ENCODE data around the gene FBXW8. TPM values are rescaled to one million over a fixed set of nuclear protein-coding genes. Genes with fewer than 3 reads are reported as not detected.

FBXW8 gene
- total RNA-seq, 2 experiments from 2014 or later: 6.6 to 7.3 TPM

- peaks cover 89% of the 10 kb centered on the region for H3K36me3 Mint-ChIP-seq (ENCODE audit: low read depth)
- no peaks in the 10 kb centered on the region for H3K4me1 Mint-ChIP-seq (ENCODE audit: low read depth)
- H3K4me1 ChIP-seq (ENCODE audit: insufficient read depth, low read length): no peaks in the 10 kb centered on the region
- intact Hi-C loops (cut with DNase I, micrococcal nuclease): no loop called here
- no peak overlapping the region for H3K27ac Mint-ChIP-seq
- H3K4me3 ChIP-seq (ENCODE audit: low read length): no peak overlapping the region
- no peak for DNase-seq
- ChIA-PET CTCF (no interaction called here), POLR2A (no interaction called here)
- H3K36me3 ChIP-seq (ENCODE audit: insufficient read depth, low read length): peaks cover 53% of the 10 kb centered on the region
- H3K9me3 ChIP-seq (ENCODE audit: control insufficient read depth in 1 of 2, insufficient read depth in 1 of 2, low read length in 2 of 2): peaks cover 9 to 12% of the 10 kb centered on the region in 2 experiments
- no peak overlapping the region for H3K27ac ChIP-seq (ENCODE audit: low read depth in 1 of 2, low read length in 2 of 2)
- H3K4me3 Mint-ChIP-seq: no peak overlapping the region
- no peak for TF ChIP-seq CTCF (IDR thresholded peaks at IDR 0.05)
- no peaks in the 10 kb centered on the region for H3K27me3 Mint-ChIP-seq
- H3K9me3 Mint-ChIP-seq: peaks cover 7% of the 10 kb centered on the region
- no peak for ATAC-seq (ENCODE audit: poor library complexity)
- H3K27me3 ChIP-seq (ENCODE audit: control insufficient read depth in 1 of 2, insufficient read depth in 2 of 2, low read length in 2 of 2): no peaks in the 10 kb centered on the region
Observed at GRCh38 chr12:117014342-117014887, 103.7 kb downstream of the FBXW8 start.

- H3K36me3 ChIP-seq (ENCODE audit: insufficient read depth, low read length): peaks cover 41% of the 10 kb centered on the region
- H3K27ac ChIP-seq (ENCODE audit: low read depth in 1 of 2, low read length in 2 of 2): no peak overlapping the region
- TF ChIP-seq CTCF (IDR thresholded peaks at IDR 0.05): no peak
- H3K4me3 Mint-ChIP-seq: no peak overlapping the region
- H3K27ac Mint-ChIP-seq: no peak overlapping the region
- H3K4me1 Mint-ChIP-seq (ENCODE audit: low read depth): no peaks in the 10 kb centered on the region
- no peaks in the 10 kb centered on the region for H3K27me3 Mint-ChIP-seq
- peaks cover 87% of the 10 kb centered on the region for H3K36me3 Mint-ChIP-seq (ENCODE audit: low read depth)
- intact Hi-C loops (cut with DNase I, micrococcal nuclease): no loop called here
- POLR2A ChIA-PET: no interaction called here
- ATAC-seq (ENCODE audit: poor library complexity) (no peak), DNase-seq (no peak)
- H3K9me3 ChIP-seq (ENCODE audit: control insufficient read depth in 1 of 2, insufficient read depth in 1 of 2, low read length in 2 of 2): peaks cover 9 to 12% of the 10 kb centered on the region in 2 experiments
- H3K4me1 ChIP-seq (ENCODE audit: insufficient read depth, low read length): no peaks in the 10 kb centered on the region
- no peak overlapping the region for H3K4me3 ChIP-seq (ENCODE audit: low read length)
- peaks cover 7% of the 10 kb centered on the region for H3K9me3 Mint-ChIP-seq
- H3K27me3 ChIP-seq (ENCODE audit: control insufficient read depth in 1 of 2, insufficient read depth in 2 of 2, low read length in 2 of 2): no peaks in the 10 kb centered on the region
- CTCF ChIA-PET: no interaction called here
Observed at GRCh38 chr12:117015811-117016210, 105.1 kb downstream of the FBXW8 start.

GRCh38 chr12:117017807-117018206 is 107.1 kb downstream of the FBXW8 start:
- Histone ChIP-seq H3K27me3 (ENCODE audit: control insufficient read depth in 1 of 2, insufficient read depth in 2 of 2, low read length in 2 of 2) (no peaks in the 10 kb centered on the region), H3K27ac (ENCODE audit: low read depth in 1 of 2, low read length in 2 of 2) (no peak overlapping the region), H3K36me3 (ENCODE audit: insufficient read depth, low read length) (peaks cover 31% of the 10 kb centered on the region), H3K9me3 (ENCODE audit: control insufficient read depth in 1 of 2, insufficient read depth in 1 of 2, low read length in 2 of 2) (peaks cover 9 to 11% of the 10 kb centered on the region in 2 experiments), H3K4me3 (ENCODE audit: low read length) (no peak overlapping the region), H3K4me1 (ENCODE audit: insufficient read depth, low read length) (no peaks in the 10 kb centered on the region)
- ATAC-seq (ENCODE audit: poor library complexity) (no peak), DNase-seq (no peak)
- Mint-ChIP-seq H3K4me1 (ENCODE audit: low read depth) (no peaks in the 10 kb centered on the region), H3K27me3 (no peaks in the 10 kb centered on the region), H3K27ac (no peak overlapping the region), H3K9me3 (peaks cover 7% of the 10 kb centered on the region), H3K36me3 (ENCODE audit: low read depth) (peaks cover 84% of the 10 kb centered on the region), H3K4me3 (no peak overlapping the region)
- intact Hi-C loops (cut with DNase I, micrococcal nuclease): no loop called here
- CTCF ChIA-PET: no interaction called here
- POLR2A ChIA-PET: no interaction called here
- no peak for TF ChIP-seq CTCF (IDR thresholded peaks at IDR 0.05)

Measured in CD4-positive, alpha-beta T cell (primary cell).